ENCODE results near the gene GPRASP2. TPM values are rescaled to one million over a fixed set of nuclear protein-coding genes. Genes with fewer than 3 reads are reported as not detected.
"Not testable (repeated sequence)": the region's sequence is repeated elsewhere in the genome, so short reads cannot be mapped to it uniquely, and the experiment has no call there.

GPRASP2 gene
- polyA plus RNA-seq (2012; ENCODE audit: missing spikeins): 0.36 TPM

DNA sequence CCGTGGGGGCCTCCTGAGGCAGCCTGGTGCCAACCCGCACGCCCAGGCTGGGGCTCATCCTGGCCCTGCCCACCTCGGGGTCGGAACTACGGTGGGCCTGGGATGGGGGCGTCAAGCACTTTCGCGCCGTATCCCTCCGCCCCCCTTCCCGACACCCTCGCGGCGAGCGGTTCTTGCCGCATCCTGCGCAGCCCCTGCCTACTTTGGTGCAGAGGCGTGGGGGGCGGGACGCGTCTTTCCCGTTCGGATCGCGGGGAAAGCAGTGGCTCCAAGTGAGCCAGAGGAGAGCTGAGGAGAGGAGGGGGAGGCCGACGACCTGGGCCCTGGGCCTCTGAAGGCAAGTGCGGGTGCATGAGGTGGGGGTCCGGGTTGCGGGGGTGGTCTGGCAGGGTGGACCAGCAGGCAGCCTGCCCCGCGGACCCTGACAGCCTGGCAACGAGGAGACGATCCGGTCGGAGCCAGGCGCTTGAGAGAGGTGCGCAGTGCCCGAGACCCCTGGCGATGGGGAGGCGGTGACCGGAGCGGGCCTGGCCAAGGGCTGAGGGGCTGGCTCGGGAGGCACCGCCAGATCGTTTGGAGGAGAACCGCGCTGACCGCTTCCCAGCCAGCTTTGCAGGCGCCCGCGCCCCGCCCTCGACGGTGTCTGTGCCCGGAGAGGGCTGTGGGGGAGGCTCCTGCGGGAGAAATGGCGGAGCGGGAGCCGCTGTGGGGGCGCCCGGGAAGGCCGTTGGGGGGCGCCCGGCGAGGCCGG, at the start of gene GPRASP2:
Gene GPRASP2, plus strand, starts transcription at position 233 of the 751 bp plus-strand sequence. CDS start 2,422 bp downstream, outside the sequence.
- FAIRE-seq (no peak), DNase-seq (ENCODE audit: insufficient read length) (no peak)
- TF ChIP-seq POLR2AphosphoS5 (IDR thresholded peaks at IDR 0.05; ENCODE audit: low read depth, low read length): no peak
- TF ChIP-seq POLR2A (IDR thresholded peaks at IDR 0.05; ENCODE audit: low read depth, low read length): no peak
- no peak for TF ChIP-seq TAF1 (IDR thresholded peaks at IDR 0.05; ENCODE audit: borderline replicate concordance, low read depth, low read length)

- FAIRE-seq: not testable (repeated sequence)
Measured at GRCh38 chrX:102663820-102664219, 48.4 kb upstream of the GPRASP2 start.

DNA sequence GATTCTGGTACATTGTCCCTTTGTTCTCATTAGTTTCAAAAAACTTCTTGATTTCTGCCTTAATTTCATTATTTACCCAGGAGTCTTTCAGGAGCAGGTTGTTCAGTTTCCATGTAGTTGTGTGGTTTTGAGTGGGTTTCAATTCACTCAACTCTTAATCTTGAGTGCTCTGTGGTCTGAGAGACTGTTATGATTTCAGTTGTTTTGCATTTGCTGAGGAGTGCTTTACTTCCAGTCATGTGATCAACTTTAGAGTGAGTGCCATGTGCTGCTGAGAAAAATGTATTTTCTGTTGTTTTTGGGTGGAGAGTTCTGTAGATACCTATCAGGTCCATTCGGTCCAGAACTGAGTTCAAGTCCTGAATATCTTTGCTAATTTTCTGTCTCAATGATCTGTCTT, 45.2 kb upstream of the GPRASP2 start:
- not testable (repeated sequence) for FAIRE-seq

More at GRCh38 chrX:102663820-102664219, 48.4 kb upstream of the GPRASP2 start:
- not testable (repeated sequence) for DNase-seq (ENCODE audit: insufficient read length)

DNA sequence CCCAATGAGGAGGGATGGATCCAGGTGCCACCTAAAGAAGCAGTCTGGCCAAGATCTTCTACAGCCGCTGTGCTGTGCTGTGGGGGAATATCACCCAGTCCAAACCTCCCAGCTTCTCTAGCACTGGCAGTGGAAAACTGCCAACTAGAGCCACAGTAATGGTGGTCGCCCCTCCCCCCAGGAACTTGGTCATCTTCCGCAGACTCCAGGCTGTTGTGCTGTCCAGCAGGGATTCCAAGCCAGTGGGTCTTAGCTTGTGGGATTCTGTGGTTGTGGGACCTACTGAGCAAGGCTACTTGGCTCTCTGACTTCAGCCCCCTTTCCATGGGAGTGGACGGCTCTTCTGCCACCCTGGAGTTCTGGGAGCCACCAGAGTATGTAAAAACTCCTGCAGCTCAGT, 42.7 kb upstream of the GPRASP2 start:
- TF ChIP-seq TAF1 (IDR thresholded peaks at IDR 0.05; ENCODE audit: borderline replicate concordance, low read depth, low read length) (no peak), POLR2AphosphoS5 (IDR thresholded peaks at IDR 0.05; ENCODE audit: low read depth, low read length) (no peak)
- DNase-seq (ENCODE audit: insufficient read length) (no peak), FAIRE-seq (no peak)

More for the DNA sequence above, 45.2 kb upstream of the GPRASP2 start:
- not testable (repeated sequence) for DNase-seq (ENCODE audit: insufficient read length)

DNA sequence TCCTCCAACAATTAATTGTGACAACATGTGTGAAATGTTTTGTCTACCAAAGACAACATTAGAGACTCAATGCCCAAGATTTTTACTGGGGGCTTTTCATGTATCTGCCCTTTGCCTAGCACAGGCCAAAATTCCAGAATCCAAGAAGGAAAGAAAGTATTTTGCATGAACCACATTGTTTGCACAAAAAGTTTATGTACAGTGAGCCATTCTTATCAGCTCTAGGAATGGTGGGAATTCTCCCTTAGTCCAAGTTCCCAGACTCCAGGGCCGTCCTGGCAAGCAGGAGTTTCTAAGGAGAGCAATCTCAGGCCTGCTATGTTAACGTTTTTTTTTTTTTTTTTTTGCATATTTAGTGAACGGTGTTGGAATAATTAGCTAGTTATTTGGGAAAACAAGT, 39.4 kb upstream of the GPRASP2 start:
- TF ChIP-seq TAF1 (IDR thresholded peaks at IDR 0.05; ENCODE audit: borderline replicate concordance, low read depth, low read length) (no peak), POLR2A (IDR thresholded peaks at IDR 0.05; ENCODE audit: low read depth, low read length) (no peak), POLR2AphosphoS5 (IDR thresholded peaks at IDR 0.05; ENCODE audit: low read depth, low read length) (no peak)
- no peak for FAIRE-seq

DNA sequence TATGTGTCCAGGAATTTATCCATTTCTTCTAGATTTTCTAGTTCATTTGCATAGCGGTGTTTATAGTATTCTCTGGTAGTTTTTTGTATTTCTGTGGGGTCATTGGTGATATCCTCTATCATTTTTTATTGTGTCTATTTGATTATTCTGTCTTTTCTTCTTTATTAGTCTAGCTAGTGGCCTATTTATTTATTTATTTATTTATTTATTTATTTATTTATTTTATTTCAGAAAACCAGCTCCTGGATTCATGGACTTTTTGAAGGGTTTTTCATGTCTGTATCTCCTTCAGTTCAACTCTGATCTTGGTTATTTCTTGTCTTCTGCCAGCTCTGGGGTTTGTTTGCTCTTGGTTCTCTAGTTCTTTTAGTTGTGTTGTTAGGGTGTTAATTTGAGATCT, 34.8 kb upstream of the GPRASP2 start:
- FAIRE-seq; DNase-seq (ENCODE audit: insufficient read length): not testable (repeated sequence)

More for the DNA sequence above, 39.4 kb upstream of the GPRASP2 start:
- no peak for DNase-seq (ENCODE audit: insufficient read length)

DNA sequence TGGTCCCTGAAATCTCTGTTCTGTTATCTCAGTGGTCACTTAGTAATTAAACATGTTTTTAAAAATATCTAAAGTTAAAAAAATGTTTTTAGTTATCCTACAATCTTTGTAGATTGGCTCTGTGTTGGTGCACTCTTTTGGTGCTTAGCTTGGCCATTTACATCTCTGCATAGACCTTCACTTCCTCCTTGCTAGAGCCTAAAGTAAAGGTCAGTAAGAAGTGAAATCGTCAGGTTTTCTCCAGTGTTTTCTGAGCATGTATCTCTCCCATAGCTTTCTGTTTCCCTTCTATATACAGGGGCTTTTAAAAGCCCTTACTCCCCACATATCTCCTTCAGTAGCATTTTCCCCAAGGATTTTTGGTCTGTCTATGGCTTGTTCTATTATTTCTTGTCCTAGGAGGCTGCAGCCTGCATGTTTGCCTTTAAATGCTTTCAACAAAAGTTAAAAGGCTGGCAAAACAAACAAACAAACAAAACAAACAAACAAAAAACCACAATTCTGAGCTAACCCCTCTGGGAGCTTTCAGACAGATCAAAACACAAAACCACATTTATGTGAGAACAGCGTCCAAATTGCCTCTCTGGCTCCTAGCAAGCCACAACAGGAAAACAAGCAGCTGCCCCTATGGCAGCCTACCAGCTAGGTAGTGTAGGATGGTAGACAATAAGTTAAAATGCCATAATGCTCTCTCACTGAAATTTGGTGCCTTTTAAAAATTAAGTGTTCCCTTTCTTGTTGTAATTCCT, 27.3 kb upstream of the GPRASP2 start:
- DNase-seq (ENCODE audit: insufficient read length) (no peak), FAIRE-seq (no peak)
- no peak for TF ChIP-seq POLR2A (IDR thresholded peaks at IDR 0.05; ENCODE audit: low read depth, low read length)

DNA sequence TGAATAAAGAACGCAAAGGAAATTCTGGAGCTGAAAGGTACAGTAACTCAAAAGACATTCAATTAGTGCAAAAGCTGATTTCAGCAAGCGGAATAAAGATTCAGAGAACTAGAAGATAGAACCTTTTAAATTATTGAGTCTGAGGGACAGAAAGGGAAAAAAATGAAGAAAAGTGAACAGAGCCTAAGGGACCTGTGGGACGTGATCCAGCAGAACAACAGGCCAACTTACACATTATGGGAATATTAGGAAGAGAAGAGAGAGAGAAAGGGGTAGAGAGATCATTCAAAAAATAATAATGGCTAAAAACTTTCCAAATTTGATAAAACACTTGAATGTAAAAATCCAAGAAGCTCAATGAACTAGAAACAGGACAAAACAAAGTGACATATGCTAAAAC, 17.5 kb upstream of the GPRASP2 start:
- FAIRE-seq (no peak), DNase-seq (ENCODE audit: insufficient read length) (no peak)
- TF ChIP-seq TAF1 (IDR thresholded peaks at IDR 0.05; ENCODE audit: borderline replicate concordance, low read depth, low read length) (no peak), POLR2A (IDR thresholded peaks at IDR 0.05; ENCODE audit: low read depth, low read length) (no peak), POLR2AphosphoS5 (IDR thresholded peaks at IDR 0.05; ENCODE audit: low read depth, low read length) (no peak)

GRCh38 chrX:102696306-102696705, 15.9 kb upstream of the GPRASP2 start:
- FAIRE-seq (no peak), DNase-seq (ENCODE audit: insufficient read length) (no peak)
- TF ChIP-seq POLR2AphosphoS5 (IDR thresholded peaks at IDR 0.05; ENCODE audit: low read depth, low read length): no peak
- no peak for TF ChIP-seq POLR2A (IDR thresholded peaks at IDR 0.05; ENCODE audit: low read depth, low read length)
- no peak for TF ChIP-seq TAF1 (IDR thresholded peaks at IDR 0.05; ENCODE audit: borderline replicate concordance, low read depth, low read length)

- no peak for DNase-seq (ENCODE audit: insufficient read length)
- FAIRE-seq: no peak
- no peak for TF ChIP-seq TAF1 (IDR thresholded peaks at IDR 0.05; ENCODE audit: borderline replicate concordance, low read depth, low read length)
- no peak for TF ChIP-seq POLR2AphosphoS5 (IDR thresholded peaks at IDR 0.05; ENCODE audit: low read depth, low read length)
- no peak for TF ChIP-seq POLR2A (IDR thresholded peaks at IDR 0.05; ENCODE audit: low read depth, low read length)
Measured at GRCh38 chrX:102697494-102697893, 14.8 kb upstream of the GPRASP2 start.

DNA sequence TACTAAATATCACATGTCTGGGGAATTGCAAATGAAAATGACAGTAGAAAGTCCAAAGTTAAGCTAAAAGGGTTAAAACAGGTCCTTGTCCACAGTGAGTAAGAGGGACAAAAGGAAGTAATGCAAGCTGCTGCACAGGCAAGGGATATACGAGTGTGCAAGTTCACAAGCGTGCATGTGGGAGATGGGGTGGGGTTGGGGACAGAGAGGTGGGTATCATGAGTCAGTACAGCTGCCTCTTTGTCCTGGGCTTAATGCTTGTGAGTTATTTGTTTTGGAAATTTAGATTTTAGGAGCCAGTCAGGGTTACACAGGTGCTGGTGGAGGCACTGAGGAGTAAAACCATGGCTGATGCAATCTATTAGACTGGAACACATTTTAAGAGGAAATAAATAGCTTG, 3.3 kb upstream of the GPRASP2 start:
- DNase-seq (ENCODE audit: insufficient read length) (no peak), FAIRE-seq (no peak)
- TF ChIP-seq POLR2A (IDR thresholded peaks at IDR 0.05; ENCODE audit: low read depth, low read length) (no peak), POLR2AphosphoS5 (IDR thresholded peaks at IDR 0.05; ENCODE audit: low read depth, low read length) (no peak), TAF1 (IDR thresholded peaks at IDR 0.05; ENCODE audit: borderline replicate concordance, low read depth, low read length) (no peak)

GRCh38 chrX:102711872-102712215, 404 bp upstream of the GPRASP2 start:
- no peak for TF ChIP-seq POLR2A (IDR thresholded peaks at IDR 0.05; ENCODE audit: low read depth, low read length)
- no peak for TF ChIP-seq TAF1 (IDR thresholded peaks at IDR 0.05; ENCODE audit: borderline replicate concordance, low read depth, low read length)
- no peak for TF ChIP-seq POLR2AphosphoS5 (IDR thresholded peaks at IDR 0.05; ENCODE audit: low read depth, low read length)
- FAIRE-seq (no peak), DNase-seq (ENCODE audit: insufficient read length) (no peak)
